T follicular helper cell (primary cell): ENCODE data around the gene MRPL1.
"Not testable (repeated sequence)": the region's sequence is repeated elsewhere in the genome, so short reads cannot be mapped to it uniquely, and the experiment has no call there.

Experiments
- DNase-seq: peaks from one replicate; pipeline ENCODE4 v3.0.0-alpha.2; 2020; ENCODE audit warnings: low read depth

Gene MRPL1

GRCh38 chr4:77849278-77849965, 13.2 kb upstream of the MRPL1 start:
- DNase-seq = no peak

- DNase-seq = peak; percentile 56
Measured at GRCh38 chr4:77852892-77853495, 9.6 kb upstream of the MRPL1 start.

- no peak for DNase-seq
Measured at GRCh38 chr4:77854431-77855111, 8.1 kb upstream of the MRPL1 start.

GRCh38 chr4:77856152-77856551, 6.5 kb upstream of the MRPL1 start:
- no peak for DNase-seq

- DNase-seq = no peak
Measured at GRCh38 chr4:77859256-77859655, 3.4 kb upstream of the MRPL1 start.

- no peak for DNase-seq
Measured at GRCh38 chr4:77861495-77861894, 1.1 kb upstream of the MRPL1 start.

- not testable (repeated sequence) for DNase-seq
Measured at GRCh38 chr4:77863341-77863740, 711 bp downstream of the MRPL1 start.

GRCh38 chr4:77865259-77865658, 2.6 kb downstream of the MRPL1 start:
- DNase-seq = no peak

- no peak for DNase-seq
Measured at GRCh38 chr4:77872723-77873445, 10.3 kb downstream of the MRPL1 start.

GRCh38 chr4:77877167-77877566, 14.5 kb downstream of the MRPL1 start:
- DNase-seq = no peak

- DNase-seq = no peak
Measured at GRCh38 chr4:77877771-77878565, 15.3 kb downstream of the MRPL1 start.

GRCh38 chr4:77880784-77881183, 18.2 kb downstream of the MRPL1 start:
- no peak for DNase-seq

GRCh38 chr4:77881460-77882295, 19.0 kb downstream of the MRPL1 start:
- DNase-seq = no peak

- no peak for DNase-seq
Measured at GRCh38 chr4:77893451-77893850, 30.8 kb downstream of the MRPL1 start.

- DNase-seq = no peak
Measured at GRCh38 chr4:77899607-77900006, 37.0 kb downstream of the MRPL1 start.

- no peak for DNase-seq
Measured at GRCh38 chr4:77903186-77903585, 40.6 kb downstream of the MRPL1 start.

- DNase-seq = no peak
Measured at GRCh38 chr4:77905651-77906263, 43.1 kb downstream of the MRPL1 start.

GRCh38 chr4:77910676-77911075, 48.0 kb downstream of the MRPL1 start:
- no peak for DNase-seq

GRCh38 chr4:77911091-77911490, 48.5 kb downstream of the MRPL1 start:
- no peak for DNase-seq

GRCh38 chr4:77911842-77912450, 49.3 kb downstream of the MRPL1 start:
- DNase-seq = no peak
